ENCODE results near the gene TMED1.

The TMED1 gene

GRCh38 chr19:10808937-10809649, 26.9 kb downstream of the TMED1 start:
- DNase-seq, result no peak

- DNase-seq, result no peak
Measured at GRCh38 chr19:10805758-10806247, 30.2 kb downstream of the TMED1 start.

- DNase-seq, result no peak
Measured at GRCh38 chr19:10805065-10805757, 30.8 kb downstream of the TMED1 start.

GRCh38 chr19:10803252-10803651, 32.8 kb downstream of the TMED1 start:
- DNase-seq, result no peak

- DNase-seq, result no peak
Measured at GRCh38 chr19:10802479-10802878, 33.5 kb downstream of the TMED1 start.

- no peak for DNase-seq
Measured at GRCh38 chr19:10800488-10800887, 35.5 kb downstream of the TMED1 start.

GRCh38 chr19:10797541-10798256, 38.3 kb downstream of the TMED1 start:
- DNase-seq, result no peak

GRCh38 chr19:10797078-10797477, 38.9 kb downstream of the TMED1 start:
- no peak for DNase-seq

GRCh38 chr19:10796653-10797052, 39.4 kb downstream of the TMED1 start:
- DNase-seq, result no peak

- no peak for DNase-seq
Measured at GRCh38 chr19:10789866-10790265, 46.1 kb downstream of the TMED1 start.

GRCh38 chr19:10788146-10788545, 47.9 kb downstream of the TMED1 start:
- no peak for DNase-seq

- DNase-seq, result no peak
Measured at GRCh38 chr19:10784257-10784656, 51.8 kb downstream of the TMED1 start.

GRCh38 chr19:10782795-10783194, 53.2 kb downstream of the TMED1 start:
- DNase-seq, result peak; percentile 40
